ENCODE data around the gene ARHGAP12.

Gene ARHGAP12

GRCh38 chr10:31888442-31888841, 40.2 kb downstream of the ARHGAP12 start:
- H3K4me3 ChIP-seq (ENCODE audit: low read length) = no peak overlapping the region
- no peak for TF ChIP-seq ZNF274 (IDR thresholded peaks at IDR 0.05; ENCODE audit: low read depth, low read length)

- no peak for TF ChIP-seq ZNF274 (IDR thresholded peaks at IDR 0.05; ENCODE audit: low read depth, low read length)
- no peak overlapping the region for H3K4me3 ChIP-seq (ENCODE audit: low read length)
These were observed 40.8 kb downstream of the ARHGAP12 start for GRCh38 chr10:31887850-31888249.

- TF ChIP-seq ZNF274 (IDR thresholded peaks at IDR 0.05; ENCODE audit: low read depth, low read length) = no peak
- no peak overlapping the region for H3K4me3 ChIP-seq (ENCODE audit: low read length)
These were observed 41.7 kb downstream of the ARHGAP12 start for GRCh38 chr10:31886885-31887284.

GRCh38 chr10:31885971-31886370, 42.7 kb downstream of the ARHGAP12 start:
- TF ChIP-seq ZNF274 (IDR thresholded peaks at IDR 0.05; ENCODE audit: low read depth, low read length) = no peak
- H3K4me3 ChIP-seq (ENCODE audit: low read length) = no peak overlapping the region

GRCh38 chr10:31884386-31884785, 44.2 kb downstream of the ARHGAP12 start:
- TF ChIP-seq ZNF274 (IDR thresholded peaks at IDR 0.05; ENCODE audit: low read depth, low read length) = no peak
- no peak overlapping the region for H3K4me3 ChIP-seq (ENCODE audit: low read length)

DNA sequence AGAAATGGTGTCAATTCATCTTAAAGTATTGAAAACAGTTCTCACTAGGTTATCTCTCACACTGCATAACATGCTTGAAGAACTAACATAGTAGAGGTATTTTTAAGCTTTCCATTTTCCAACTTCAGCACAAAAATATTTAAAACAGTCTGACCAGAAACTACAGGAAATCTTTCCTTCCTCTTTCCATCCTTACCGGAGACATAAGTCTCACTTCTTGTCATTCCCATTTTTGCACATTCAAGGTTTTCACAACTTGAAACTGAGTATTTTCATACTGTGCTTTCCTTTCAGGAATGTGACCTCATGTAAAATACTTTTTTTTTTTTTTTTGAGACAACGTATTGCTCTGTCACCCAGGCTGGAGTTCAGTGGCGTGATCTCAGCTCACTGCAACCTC, 45.2 kb downstream of the ARHGAP12 start:
- H3K4me3 ChIP-seq (ENCODE audit: low read length) = no peak overlapping the region
- TF ChIP-seq ZNF274 (IDR thresholded peaks at IDR 0.05; ENCODE audit: low read depth, low read length) = no peak

GRCh38 chr10:31878486-31878885, 50.1 kb downstream of the ARHGAP12 start:
- no peak for TF ChIP-seq ZNF274 (IDR thresholded peaks at IDR 0.05; ENCODE audit: low read depth, low read length)
- no peak overlapping the region for H3K4me3 ChIP-seq (ENCODE audit: low read length)

DNA sequence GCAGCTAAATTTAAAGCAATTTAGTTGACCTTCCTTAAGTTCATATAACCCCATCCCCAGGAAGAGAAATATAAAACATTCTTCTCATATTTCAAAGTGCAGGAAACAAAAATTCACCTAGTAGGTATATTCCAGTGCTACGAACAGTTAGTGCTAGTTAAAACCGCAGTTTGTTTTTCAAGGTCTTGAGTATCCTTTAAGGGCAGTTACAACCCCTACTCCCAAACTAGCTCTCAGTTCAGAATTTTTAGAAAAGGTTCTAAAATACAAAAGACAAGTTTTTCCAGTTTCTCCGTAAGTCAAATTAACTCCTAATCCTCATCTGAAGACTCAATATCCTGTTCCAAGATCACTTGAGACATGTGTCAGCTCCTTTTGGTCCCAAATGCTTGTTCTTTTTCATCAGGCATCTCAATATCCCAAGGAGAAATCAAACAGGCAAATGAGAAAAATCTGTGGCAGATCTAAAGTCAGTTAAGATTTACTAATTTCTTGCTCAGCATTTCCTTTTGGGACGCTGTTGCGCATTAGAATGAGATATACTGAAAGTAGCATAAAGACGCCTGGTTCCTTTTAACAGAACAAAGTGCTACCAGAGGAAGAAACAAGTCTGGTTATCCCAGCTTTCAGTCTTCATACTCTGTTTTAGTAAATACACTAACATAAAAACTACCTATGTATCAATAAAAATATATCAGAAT, 51.8 kb downstream of the ARHGAP12 start:
- TF ChIP-seq ZNF274 (IDR thresholded peaks at IDR 0.05; ENCODE audit: low read depth, low read length) = no peak
- H3K4me3 ChIP-seq (ENCODE audit: low read length) = no peak overlapping the region

GRCh38 chr10:31875608-31876007, 53.0 kb downstream of the ARHGAP12 start:
- H3K4me3 ChIP-seq (ENCODE audit: low read length) = no peak overlapping the region
- no peak for TF ChIP-seq ZNF274 (IDR thresholded peaks at IDR 0.05; ENCODE audit: low read depth, low read length)

DNA sequence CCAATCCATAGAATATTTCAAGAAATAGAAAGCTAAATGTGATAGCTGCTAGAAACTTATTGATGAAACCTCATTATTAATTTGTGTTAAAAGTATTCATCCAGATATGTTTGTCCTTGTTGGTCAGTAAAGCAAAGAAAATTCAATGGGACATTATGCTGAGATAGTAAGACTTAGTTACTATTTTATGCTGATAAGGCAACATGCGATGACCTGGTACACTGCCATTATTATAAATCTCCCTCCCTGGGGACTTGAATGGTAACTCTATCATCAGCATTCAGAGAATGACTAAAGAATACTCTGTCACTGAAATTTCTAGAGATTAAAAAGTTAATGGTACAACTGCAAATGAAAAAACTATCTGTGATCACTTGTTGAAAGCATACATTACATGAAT, 54.9 kb downstream of the ARHGAP12 start:
- no peak overlapping the region for H3K4me3 ChIP-seq (ENCODE audit: low read length)
- TF ChIP-seq ZNF274 (IDR thresholded peaks at IDR 0.05; ENCODE audit: low read depth, low read length) = no peak

GRCh38 chr10:31871266-31872065, 57.2 kb downstream of the ARHGAP12 start:
- no peak overlapping the region for H3K4me3 ChIP-seq (ENCODE audit: low read length)
- no peak for TF ChIP-seq ZNF274 (IDR thresholded peaks at IDR 0.05; ENCODE audit: low read depth, low read length)

- no peak overlapping the region for H3K4me3 ChIP-seq (ENCODE audit: low read length)
- no peak for TF ChIP-seq ZNF274 (IDR thresholded peaks at IDR 0.05; ENCODE audit: low read depth, low read length)
These were observed 61.0 kb downstream of the ARHGAP12 start for GRCh38 chr10:31867646-31868045.

DNA sequence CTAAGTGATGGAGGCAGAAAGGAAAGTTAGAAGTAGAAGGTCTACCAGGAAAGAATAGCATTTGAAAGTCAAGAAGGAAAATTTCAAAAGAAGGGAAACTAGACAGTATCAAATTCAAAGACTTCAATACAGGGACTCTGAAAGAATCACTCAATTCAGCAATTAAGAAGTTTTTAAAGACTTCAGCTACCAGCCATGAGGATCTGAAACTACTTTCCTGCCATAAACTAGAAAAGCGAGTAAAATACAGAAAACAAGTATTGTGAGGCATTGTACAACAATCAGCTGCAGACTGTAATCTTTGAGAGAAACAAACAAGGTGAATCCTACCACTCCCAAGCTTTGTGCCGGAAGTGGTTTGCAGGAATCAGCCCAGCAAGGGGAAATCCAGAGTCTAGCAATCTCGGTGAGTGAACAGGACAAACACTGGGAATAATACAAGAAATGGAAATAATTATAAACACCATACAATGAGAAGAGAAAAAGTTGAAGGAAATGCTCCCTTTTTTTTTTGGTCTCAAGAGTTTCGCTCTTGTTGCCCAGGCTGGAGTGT, 62.4 kb downstream of the ARHGAP12 start:
- TF ChIP-seq ZNF274 (IDR thresholded peaks at IDR 0.05; ENCODE audit: low read depth, low read length) = no peak
- H3K4me3 ChIP-seq (ENCODE audit: low read length) = no peak overlapping the region

GRCh38 chr10:31864834-31865518, 63.7 kb downstream of the ARHGAP12 start:
- H3K4me3 ChIP-seq (ENCODE audit: low read length) = no peak overlapping the region
- no peak for TF ChIP-seq ZNF274 (IDR thresholded peaks at IDR 0.05; ENCODE audit: low read depth, low read length)

All from GM08714 (cell line).